NCI-H460 (cell line): ENCODE measurements around the gene MMP15. TPM values are rescaled to one million over a fixed set of nuclear protein-coding genes. Genes with fewer than 3 reads are reported as not detected.
"Not testable (repeated sequence)": the region's sequence is repeated elsewhere in the genome, so short reads cannot be mapped to it uniquely, and the experiment has no call there.

ENCODE experiments used
- DNase-seq: peaks from one replicate; pipeline ENCODE4 v3.0.0-alpha.2; 2016; ENCODE audit warnings: low read depth; ENCODE audit errors: extremely low read depth
- small RNA-seq, 2 experiments: library from RNA; depleted of rRNA; stranded (forward); fragments of <200 nt; gene quantifications; one replicate each; pipeline ENCODE3, GENCODE V24; 2014
- total RNA-seq: library from RNA; depleted of rRNA; stranded (reverse); fragments of >200 nt; shearing (Covaris generic); gene quantifications from 2 replicates; pipeline ENCODE4 v1.2.3, GENCODE V29; 2014; rRNA removed

The MMP15 gene
- total RNA-seq, 1 experiment from 2014 or later, result 4.0 TPM

DNA sequence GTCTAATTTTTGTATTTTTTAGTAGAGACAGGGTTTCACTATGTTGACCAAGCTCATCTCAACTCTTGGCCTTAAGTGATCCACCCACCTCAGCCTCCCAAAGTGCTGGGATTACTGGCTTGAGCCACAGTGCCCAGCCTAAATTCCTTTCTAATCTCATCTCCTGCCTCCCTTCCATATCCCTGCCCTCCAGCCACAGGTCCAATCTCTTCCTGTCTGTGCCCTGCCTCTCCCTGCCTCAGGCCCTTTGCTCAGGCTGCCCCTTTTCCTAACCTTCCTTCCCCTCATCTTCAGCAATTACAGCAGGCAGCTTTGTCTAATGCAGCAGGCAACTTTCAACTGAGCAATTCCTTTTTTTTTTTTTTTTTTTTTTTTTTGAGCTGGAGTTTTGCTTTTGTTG, 56.8 kb downstream of the MMP15 start:
- DNase-seq, result no peak

DNA sequence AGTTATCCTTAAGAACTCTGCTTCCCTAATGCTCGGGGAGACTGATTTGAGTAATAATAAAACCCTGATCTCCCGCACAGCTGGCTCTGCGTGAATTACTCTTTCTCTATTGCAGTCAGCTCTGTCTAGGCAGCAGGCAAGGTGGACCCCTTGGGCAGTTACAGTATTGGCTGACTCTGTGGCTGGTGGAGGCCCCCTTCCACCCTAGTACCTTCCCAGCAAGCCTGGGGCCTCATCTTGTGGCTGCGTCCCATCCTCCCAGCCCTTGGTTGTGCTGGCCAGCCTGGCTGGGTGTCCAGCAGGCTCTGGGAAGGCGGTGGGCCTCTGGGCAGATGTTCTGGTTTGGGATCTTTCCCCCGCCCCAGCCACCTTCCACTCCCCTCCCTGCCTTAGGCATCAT, 59.1 kb downstream of the MMP15 start:
- DNase-seq, result no peak

GRCh38 chr16:58085171-58085570, 59.6 kb downstream of the MMP15 start:
- no peak for DNase-seq

GRCh38 chr16:58085584-58086251, 60.2 kb downstream of the MMP15 start:
- DNase-seq, result no peak

DNA sequence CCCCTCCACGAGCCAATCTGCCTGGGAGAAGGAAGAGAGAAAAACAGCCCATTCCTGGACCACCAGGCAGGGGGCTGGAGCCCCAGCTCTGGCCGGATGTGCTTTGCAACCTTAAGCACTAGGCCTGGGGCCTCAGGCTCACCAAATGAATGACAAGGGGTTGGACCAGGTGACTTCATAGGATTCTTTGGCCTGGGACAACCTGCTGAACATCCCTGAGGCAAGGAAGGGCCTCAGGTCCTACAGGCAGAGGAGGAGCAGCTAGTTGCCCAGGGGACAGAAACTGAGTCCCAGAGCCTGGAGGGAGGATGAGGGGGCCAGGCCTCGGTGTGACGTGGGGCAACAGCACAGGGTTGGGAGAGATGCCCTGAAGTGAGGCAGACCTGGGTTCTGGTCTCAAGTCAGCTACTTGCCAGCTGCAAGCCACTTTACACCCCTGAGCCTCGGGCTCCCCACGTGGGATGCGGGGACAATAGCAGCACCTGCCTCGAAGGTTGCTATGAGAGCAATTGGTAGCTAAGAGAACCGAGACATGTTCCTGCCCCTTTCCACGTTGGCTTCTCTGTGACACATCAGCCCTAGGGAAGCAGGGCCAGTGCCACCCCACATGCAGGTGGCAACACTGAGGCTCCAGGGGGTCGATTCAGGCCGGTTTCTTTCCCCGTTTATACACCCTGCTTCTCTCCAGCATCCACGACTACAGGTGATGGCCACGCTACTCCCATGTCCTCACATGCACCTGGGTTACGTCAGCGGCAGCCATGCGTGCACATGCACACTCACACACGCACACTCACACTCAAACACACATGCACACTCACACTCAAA, 61.0 kb downstream of the MMP15 start:
- DNase-seq, result no peak

DNA sequence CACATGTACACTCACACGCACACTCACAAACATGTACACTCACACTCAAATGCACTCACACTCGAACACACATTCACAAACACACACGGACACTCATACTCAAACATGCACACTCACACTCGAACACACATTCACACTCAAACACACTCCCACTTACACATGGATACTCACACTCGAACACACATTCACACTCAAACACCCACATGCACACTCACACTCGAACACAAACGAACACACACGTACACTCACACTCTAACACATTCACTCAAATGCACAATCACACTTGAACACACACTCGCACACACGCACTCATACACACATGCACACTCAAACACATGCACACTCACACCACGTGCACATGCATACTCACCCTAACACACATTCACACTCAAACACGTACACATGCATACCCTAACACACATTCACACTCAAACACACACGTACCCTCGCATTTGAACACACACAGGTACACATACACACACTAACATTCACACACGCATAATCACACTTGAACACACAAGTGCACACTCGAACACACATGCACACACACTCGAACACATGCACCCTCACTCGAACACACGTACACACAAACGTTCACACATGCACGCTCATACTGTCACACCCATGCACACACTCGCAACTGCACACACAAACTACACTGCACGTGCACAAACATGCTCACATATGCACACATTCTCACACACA, 61.8 kb downstream of the MMP15 start:
- no peak for DNase-seq

- no peak for DNase-seq
Measured at GRCh38 chr16:58088091-58088490, 62.5 kb downstream of the MMP15 start.

- DNase-seq, result not testable (repeated sequence)
Measured at GRCh38 chr16:58090396-58090795, 64.8 kb downstream of the MMP15 start.

DNA sequence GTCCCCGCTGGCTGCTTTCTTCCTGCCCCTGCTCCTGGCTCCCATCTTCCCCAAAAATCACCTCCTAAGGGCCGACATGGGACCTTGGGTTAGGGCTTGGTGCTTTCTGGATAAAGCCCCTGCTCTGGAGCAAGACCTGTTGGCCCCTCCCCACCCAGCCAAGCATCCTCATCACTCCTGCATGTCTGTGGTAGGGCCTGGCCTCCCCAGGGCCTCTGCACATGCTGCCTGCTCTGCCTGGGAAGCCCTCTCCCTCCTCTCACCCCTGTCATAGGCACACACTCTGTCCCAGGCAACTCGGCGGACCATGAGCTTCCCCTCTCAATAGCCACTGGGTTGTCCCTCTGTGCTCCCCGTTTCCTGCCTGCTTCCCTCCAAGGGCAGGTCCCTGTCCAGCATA, 68.5 kb downstream of the MMP15 start:
- DNase-seq, result no peak

DNA sequence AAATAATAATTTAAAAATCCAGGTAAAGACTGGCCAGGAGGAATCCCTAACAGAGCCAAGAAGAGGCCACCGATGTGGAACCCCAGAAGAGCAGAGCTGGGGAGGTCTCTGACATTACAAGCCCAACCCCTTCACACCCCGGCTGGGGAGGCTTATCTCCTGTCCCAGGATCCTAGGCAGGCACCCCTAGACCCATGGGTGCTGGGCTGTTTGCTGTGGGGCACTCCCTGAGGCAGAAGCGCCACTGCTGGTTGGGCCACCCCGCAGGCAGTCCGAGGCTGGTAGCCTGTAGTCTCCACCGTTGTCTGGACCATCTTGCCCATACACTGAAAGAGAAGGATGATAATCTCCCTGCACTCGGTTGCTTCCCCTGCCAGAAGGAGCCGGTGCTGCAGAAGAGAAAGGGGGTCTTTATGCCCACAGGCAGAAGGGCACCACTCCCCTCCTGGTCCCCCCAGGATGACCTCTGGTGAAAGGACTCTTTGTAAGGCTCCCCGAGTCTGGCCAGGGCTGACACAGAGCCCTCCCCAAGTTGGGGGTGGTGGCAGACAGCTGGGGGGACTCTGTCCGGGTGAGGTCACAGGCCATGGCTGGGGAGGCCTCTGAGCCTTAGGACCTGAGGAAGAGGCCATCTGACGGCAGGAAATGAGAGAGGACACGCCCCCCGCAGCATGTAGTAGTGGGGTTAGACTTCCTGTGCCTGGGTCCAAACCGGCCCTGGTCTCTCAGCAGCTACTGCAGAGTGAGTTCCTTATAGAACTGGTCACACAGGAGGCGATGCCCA, 69.4 kb downstream of the MMP15 start:
- DNase-seq, result no peak

DNA sequence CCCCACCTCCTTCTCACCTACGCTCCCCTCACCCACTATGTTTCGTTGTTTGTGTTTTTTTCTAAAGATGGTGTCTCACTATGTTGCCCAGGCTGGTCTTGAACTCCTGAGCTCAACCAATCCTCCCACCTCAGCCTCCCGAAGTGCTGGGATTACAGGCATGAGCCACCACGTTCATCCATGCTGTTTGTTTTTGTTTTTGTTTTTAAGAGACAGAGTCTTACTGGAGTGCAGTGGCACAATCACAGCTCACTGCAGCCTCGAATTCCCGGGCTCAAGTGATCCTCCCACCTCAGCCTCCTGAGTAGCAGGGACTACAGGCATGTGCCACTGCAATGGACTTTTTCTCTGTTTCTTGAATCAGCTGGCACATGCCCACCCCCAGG, 70.0 kb downstream of the MMP15 start:
- not testable (repeated sequence) for DNase-seq

GRCh38 chr16:58096249-58096648, 70.7 kb downstream of the MMP15 start:
- DNase-seq, result no peak

Small RNAs within 50 kb of the gene (small RNA-seq; reads per million reads assigned to genes)
- gene RF00019, result 0 reads per million in 2 experiments

Other genes with a start within 250 kb of the MMP15 start
- gene KIFC3, start 223.3 kb upstream of the MMP15 start, total RNA-seq, result 300 and 301 TPM in 2 replicates
- not detected in 2 replicates for gene CNGB1, start 54.6 kb upstream of the MMP15 start, total RNA-seq
- 5.9 and 7.6 TPM in 2 replicates for gene ZNF319, start 25.1 kb upstream of the MMP15 start, total RNA-seq
- gene USB1, start 24.3 kb upstream of the MMP15 start, total RNA-seq, result 14.2 and 17.5 TPM in 2 replicates
- gene CFAP20, start 103.6 kb downstream of the MMP15 start, total RNA-seq, result 77.8 and 85.3 TPM in 2 replicates
- gene CSNK2A2, start 172.4 kb downstream of the MMP15 start, total RNA-seq, result 56.9 and 60.1 TPM in 2 replicates